PC-3 (cell line): ENCODE measurements around the gene TCP1.

ENCODE experiments used
- EZH2 ChIP-seq: fragments of 300-600 bp; sonication (generic); IDR thresholded peaks from one replicate; pipeline ENCODE4 v1.6.1; 2017; ENCODE audit warnings: antibody characterized with exemption, mild to moderate bottlenecking, low read length; ENCODE audit not compliant: unreplicated experiment
- TF ChIP-seq, protein P1 (sequence below): fragments of 300-600 bp; sonication (generic); conservative IDR thresholded peaks from 2 replicates; pipeline ENCODE4 v1.5.1; 2017; ENCODE audit warnings: antibody characterized with exemption, low read depth, mild to moderate bottlenecking, low read length

DNA sequence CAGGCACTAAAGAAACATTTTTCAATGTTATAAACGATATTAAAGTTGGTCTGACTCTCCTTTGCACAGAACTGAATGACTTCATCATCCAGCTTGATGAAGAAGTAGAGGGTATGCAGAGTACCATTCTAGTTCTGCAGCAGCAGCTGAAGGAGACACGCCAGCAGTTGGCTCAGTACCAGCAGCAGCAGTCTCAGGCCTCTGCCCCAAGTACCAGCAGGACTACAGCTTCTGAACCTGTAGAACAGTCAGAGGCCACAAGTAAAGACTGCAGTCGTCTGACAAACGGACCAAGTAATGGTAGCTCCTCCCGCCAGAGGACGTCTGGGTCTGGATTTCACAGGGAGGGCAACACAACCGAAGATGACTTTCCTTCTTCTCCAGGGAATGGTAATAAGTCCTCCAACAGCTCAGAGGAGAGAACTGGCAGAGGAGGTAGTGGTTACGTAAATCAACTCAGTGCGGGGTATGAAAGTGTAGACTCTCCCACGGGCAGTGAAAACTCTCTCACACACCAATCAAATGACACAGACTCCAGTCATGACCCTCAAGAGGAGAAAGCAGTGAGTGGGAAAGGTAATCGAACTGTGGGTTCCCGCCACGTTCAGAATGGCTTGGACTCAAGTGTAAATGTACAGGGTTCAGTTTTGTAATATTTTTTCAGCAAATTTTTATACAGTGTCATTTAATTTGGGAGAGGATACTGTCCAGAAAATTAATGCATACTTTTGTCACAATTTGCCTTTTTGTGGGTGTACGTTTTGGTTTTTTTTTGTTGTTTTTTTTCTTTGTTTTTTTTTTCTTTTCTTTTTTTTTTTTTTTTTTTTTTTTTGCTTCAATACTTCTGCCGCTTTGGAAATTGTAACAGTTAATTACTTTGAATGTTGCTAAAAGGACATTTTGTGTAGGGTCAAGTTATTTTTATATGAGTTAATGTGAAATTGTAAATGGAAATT is 34.2 kb downstream of the TCP1 start:
- TF ChIP-seq EZH2: no peak
- TF ChIP-seq, protein P1, sequence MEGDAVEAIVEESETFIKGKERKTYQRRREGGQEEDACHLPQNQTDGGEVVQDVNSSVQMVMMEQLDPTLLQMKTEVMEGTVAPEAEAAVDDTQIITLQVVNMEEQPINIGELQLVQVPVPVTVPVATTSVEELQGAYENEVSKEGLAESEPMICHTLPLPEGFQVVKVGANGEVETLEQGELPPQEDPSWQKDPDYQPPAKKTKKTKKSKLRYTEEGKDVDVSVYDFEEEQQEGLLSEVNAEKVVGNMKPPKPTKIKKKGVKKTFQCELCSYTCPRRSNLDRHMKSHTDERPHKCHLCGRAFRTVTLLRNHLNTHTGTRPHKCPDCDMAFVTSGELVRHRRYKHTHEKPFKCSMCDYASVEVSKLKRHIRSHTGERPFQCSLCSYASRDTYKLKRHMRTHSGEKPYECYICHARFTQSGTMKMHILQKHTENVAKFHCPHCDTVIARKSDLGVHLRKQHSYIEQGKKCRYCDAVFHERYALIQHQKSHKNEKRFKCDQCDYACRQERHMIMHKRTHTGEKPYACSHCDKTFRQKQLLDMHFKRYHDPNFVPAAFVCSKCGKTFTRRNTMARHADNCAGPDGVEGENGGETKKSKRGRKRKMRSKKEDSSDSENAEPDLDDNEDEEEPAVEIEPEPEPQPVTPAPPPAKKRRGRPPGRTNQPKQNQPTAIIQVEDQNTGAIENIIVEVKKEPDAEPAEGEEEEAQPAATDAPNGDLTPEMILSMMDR: no peak
